NCI-H524 (cell line): ENCODE results near the gene PLPP6.

Experiments used
- DNase-seq, 2 experiments: peaks; one replicate each; lab custom pipeline; 2025; lab: John Stamatoyannopoulos, UW

Gene PLPP6

DNA sequence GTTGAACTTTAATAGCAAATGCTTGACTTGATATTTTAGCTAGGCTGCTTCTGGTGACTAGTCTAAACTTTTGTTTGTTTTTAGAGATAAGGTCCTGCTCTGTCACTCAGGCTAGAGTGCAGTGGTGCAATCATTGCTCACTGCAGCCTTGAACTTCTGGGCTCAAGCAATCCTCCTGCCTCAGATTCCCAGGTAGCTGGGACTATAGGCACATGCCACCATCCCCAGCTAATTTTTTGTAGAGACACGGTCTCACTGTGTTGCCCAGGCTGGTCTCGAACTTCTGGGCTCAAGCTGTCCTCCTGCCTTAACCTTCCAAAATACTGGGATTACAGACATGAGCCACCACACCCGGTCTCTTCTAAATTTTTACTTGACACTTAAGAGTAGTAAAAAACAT, 38.0 kb downstream of the PLPP6 start:
- no peak for DNase-seq

DNA sequence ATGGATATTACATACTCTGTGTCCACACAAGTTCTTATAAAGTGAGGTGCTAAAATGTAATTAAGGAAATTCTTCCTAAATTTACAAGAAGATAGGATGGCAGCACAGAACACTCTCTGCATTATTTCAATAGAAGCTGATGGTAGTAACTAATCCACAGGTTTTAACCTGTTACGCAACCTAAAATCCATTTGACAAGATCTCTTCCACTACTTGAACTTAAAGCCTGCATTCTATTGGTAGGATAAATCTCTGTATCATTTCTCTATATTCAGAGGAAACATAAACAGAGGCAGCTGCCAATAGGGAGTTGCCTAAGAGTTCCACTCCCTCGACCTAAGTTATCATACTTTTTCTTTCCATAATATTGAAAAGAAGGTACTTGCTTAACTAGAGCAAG, 38.8 kb downstream of the PLPP6 start:
- DNase-seq: no peak

DNA sequence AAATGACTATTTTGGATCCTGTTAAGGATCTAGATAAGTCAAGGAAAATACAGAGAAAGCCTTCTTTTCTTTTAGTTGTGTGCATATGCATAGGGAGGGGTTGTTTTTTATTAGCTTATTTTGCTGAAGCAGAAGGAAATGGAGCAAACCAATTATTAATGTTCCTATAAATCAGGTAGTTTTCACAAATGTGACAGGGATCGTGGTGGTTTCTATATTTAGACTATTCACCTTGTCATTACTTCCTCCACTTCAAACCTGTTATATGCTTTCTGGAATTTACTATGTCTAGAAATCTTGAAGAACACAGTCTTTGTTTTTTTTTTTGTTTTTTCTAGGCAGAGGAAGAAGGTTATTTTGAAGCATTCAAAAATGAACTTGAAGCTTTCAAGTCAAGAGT, 39.4 kb downstream of the PLPP6 start:
- no peak for DNase-seq

DNA sequence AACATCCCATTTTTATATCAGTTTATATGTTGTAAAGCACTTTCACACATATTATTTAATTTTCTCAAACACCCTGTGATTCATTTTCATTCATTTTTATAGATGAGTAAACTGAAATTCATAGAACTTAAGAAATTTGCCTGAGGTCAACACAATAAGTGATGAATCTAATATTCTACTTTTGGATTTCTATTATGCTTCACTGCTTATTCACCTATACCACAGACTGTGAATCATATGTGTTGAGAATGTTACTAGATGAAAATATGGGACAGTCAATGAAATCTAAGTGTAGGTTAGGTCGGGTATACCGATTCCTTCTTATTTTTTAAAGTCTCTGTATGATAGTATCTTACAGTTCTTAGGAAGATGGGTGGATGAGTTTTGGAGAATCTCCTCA, 42.0 kb downstream of the PLPP6 start:
- DNase-seq: no peak

DNA sequence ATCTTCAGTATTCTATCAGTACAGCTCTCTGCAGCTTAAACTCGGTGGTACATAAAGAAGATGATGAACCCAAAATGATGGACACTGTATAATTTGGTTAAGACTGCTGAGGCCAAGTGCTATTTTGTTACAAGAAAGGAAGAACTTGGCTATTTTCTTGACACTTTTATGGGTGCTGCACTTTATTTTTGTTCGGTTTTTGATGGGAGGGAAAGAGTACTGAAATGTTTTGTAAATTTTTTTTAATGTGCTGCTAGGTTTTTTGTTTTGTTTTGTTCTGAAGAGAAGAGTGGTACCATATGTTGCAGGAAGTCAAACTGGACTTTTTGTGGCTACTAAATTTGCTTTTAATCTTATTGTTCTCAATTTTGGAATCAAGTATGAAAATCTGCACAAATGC, 43.9 kb downstream of the PLPP6 start:
- DNase-seq: no peak

DNA sequence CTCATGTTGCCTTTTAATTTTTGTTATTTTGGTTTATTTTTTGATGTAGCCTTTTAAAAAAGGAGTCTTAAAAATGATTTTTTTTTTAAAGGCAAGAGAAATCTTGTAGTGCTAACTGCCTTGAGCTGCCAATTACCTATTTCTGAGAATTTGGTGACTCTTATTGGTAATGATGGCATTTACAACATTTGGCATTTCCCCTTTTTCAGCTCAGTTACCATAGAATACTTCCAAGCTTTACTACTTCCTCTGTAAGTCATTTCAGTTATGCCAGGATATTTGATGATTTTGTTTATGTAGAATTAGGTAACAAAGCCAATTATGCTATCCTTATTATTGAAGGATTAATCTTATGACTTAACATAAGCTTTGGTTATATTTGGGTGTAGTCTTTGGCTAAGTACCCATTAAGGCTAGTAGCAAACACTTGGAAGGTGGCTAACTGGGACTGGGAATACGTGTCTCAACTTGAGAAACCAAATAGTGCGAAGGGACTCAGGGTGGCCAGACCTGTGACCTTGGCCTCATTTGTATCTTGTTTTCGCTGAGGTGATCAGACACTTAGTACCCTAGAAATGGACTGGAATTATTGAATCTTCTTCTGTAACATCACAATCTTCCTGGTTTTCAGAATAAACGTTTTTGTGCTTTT, 45.0 kb downstream of the PLPP6 start:
- peak in 1 of 2 experiments; percentile 8 for DNase-seq

DNA sequence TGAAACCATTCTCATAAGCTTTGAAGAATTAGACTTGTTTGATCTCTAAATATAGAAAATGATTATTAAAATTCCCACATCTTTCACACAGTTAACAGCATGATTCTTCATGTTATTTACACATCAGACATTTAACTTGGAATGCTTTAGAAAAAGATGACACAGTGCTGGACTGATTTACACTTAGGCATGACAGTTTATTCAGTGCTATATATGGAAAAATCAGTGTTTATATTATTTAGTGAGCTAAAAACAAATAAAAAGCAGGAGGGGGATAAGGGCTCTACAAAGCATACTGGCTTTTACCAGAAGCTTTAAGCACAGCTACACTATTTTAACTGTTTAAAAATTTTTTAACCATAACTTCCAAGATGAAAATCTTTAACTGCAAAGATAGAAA, 47.3 kb downstream of the PLPP6 start:
- no peak for DNase-seq

DNA sequence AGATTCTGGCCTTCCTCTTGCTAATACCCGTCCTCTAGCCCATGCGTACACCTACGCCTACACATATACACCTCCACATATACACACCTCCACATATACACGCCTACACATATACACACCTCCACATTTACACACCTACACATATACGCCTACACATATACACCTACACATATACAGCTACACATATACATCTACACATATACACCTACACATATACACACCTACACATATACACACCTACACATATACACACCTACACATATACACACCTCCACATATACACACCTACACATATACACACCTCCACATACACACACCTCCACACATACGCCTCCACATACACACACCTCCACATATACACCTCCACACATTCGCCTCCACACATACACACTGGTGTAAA, 51.8 kb downstream of the PLPP6 start:
- DNase-seq: peak in 1 of 2 experiments; percentile 8

DNA sequence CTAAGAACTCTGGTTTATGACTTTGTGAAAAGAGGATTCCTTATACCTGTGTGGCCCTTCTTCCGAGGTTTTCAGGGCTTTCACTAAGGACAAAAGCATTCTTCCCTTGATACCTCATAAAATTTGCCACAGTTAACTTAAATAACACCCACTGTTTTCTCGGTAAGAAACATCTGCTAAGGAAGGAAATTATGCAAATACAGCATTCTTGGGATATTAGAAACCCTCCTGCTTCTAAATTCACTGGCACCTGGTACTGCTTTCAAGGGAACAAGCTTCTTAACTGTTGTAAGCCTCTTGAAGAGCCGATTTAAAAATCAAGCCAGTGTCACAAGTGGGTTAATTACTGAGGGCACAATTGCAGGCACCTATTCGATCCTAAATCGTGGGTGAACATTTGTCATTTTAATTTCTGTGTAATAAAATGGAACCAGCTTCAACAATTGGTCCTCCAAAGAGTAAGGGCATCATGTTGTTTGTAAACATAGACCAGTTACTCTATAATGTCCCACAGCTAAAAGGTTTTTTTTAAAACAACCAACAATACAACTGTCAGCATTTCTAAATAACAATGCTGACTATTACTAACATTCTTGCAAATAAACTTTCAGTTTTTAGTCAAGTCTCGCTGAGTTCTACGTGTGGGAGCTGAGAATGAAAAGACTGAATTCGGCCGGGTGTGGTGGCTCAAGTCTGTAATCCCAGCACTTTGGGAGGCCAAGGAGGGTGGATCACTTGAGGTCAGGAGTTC, 52.3 kb downstream of the PLPP6 start:
- DNase-seq: peak; percentile 82 to 92
